ENCODE measurements around the gene MACROD2.

Gene MACROD2

DNA sequence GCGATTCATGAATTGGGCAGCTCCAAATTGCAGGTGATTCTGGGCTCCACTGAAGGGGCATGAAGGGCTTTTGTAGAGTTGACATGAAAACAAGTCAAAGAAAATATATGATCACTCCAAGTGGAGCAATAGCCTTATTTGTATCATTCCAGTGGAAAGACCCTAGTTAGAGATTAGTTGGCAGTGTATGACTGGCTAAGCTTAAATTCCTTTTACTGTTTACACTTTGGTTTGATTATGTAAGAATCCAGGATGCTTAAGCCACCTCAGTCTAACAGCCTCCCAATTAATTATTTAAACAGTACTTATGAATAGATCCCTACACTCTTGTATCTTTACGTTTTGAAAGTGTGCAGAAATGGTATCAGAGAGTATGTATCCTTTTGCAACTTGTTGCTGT is 1865.5 kb downstream of the MACROD2 start:
- DNase-seq, result no peak

DNA sequence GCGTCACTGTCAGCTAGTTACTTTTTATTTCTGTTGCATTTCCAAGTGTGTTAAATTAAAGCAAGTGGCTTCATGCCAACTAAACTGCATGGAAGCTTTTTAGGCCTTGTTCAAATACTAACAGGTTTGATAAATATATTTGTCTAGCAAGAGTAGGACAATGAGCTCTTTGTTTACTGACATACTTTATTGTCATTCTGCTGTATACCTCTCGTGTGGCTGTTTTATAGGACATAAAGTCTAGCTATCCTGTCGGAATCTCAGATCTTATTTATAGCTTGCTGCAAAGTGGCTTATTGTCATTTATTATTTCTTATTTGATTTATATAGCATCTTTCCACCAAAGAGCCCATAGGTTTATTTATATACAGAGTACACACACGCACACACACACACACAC is 1866.9 kb downstream of the MACROD2 start:
- no peak for DNase-seq

DNA sequence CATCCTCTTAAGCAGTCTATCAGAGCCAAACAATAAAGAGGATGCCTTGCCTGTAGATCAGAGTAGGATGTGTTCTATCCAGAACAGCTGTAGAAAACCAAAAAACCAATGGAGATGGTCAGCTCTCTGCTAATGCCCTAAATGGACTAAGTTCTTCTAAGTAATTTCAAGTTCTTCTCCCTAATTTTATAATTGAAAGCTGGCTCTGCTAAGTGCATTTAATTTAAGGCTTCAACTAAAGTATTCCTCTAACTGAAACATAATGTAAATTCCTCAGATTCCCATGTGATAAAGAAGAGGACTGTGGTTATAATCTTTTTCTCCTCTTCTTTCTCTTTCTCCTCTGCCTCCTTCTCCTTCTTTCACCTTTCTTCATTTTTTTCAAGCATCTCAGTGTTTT is 1868.4 kb downstream of the MACROD2 start:
- no peak for DNase-seq

- no peak for DNase-seq
Measured at GRCh38 chr20:15865553-15865952, 1870.2 kb downstream of the MACROD2 start.

GRCh38 chr20:15866916-15867730 is 1871.8 kb downstream of the MACROD2 start:
- DNase-seq, result no peak

DNA sequence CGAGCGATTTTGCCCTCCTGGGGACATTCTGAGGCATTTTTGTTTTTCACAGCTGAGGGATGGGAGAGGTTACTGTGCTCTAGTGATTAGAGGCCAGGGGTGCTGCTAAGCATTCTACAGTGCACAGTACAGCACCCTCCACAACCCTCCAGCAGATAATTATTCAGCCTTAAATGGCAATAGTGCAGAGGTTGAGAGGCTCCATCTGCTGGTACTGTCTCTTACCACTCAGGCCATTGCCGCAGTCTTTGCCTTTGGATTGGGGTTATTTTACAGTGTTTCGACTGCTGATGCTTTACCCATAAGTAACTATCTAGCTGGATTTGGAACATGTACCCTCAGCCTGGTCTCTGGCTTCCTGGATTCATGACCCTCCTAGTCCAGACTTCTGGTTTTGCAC is 1872.6 kb downstream of the MACROD2 start:
- DNase-seq, result no peak

- no peak for DNase-seq
Measured at GRCh38 chr20:15875446-15875845, 1880.1 kb downstream of the MACROD2 start.

DNA sequence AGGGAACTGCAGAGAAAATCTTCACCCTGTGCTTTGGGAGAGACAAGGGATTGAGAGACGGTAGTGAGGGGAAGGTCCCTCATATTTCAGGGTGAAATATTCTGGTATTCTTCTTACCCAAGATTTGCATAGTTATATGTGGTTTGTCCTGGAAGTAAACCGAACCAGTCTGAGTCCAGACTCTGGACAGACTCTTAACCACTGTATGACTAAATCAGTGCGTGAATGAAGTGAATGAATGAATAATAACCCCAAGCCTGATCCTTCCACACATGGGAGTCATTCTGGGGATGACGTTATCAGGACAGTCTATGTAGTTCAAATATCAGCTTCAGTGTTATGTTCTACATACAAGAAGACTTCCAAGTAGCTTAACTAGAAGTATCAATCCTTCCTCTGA is 1887.2 kb downstream of the MACROD2 start:
- DNase-seq, result no peak

DNA sequence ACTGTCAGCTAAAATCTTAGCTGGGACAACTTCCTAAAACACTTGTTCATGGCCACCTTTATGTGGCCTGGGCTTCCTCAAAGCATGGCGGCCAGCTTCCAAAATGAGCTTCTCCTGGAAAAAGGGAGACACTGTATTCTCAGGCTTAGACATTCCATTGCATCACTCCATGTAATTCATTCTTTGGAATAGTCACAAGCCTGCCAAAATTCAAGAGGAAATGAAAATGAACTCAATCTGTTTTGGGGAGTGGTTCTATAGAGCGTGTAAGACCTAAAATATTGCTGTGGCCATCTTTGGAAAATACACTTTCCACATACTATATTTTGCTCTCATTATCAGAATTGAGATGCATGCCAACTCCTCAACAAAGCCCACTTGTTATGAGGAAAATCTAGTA is 1890.9 kb downstream of the MACROD2 start:
- no peak for DNase-seq

DNA sequence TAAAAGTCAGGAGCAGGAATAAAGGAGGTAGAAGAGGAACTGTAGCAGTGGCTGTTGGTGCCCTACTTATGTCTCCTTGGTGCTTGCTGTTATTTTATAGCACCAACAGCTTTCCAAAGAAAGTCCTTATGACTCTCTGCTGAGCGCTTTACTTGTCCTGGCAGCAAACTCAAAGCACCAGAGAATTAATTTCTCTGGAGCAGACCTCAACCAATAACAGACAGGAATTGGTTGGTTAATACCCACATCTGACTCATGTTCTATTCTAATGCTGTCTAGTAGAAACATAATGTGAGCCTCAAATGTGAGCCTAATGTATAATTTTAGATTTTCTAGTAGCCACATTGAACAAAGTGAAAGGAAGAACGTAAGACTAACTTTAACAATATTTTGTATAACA is 1892.1 kb downstream of the MACROD2 start:
- DNase-seq, result no peak

DNA sequence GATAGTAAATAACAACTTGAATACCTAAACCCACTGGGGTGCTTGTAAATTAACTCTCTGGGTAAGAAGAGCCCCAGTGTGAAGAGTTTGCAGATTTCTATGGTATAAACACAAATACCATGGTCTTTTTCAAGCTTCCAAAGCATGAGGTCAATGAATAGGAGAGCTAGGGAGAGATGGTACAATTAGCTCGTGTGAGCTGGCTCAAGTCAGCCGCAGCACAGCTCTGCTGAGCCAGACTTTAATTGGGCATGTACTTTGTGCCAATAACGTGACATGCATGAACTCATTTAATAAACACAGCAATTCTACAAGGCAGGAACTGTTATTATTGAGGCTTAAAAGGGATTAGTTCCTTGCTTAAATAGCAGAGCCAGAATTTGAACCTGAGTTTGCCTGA is 1893.7 kb downstream of the MACROD2 start:
- DNase-seq, result no peak

- DNase-seq, result no peak
Measured at GRCh38 chr20:15889514-15890256, 1894.4 kb downstream of the MACROD2 start.

GRCh38 chr20:15890407-15890982 is 1895.2 kb downstream of the MACROD2 start:
- DNase-seq, result no peak

DNA sequence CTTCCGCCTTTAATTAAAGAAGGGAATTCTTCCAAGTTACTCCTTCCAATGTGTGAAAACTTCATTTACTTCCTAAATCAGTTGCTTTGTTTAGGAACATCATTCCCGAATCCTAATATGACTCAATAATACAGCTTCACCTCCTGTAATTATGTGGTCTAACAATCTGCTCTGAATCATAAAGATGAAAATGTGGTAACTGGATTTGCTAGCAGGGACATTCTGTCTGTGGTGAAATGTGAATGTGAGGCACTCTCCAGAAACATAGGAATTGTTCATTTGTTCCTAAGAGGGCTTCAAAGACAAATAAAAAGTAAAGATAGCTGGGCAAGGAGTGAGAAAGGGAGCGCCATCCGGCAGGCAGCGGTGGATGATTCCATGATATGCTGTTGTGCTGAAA is 1899.8 kb downstream of the MACROD2 start:
- no peak for DNase-seq

GRCh38 chr20:15895560-15896084 is 1900.3 kb downstream of the MACROD2 start:
- no peak for DNase-seq

- DNase-seq, result no peak
Measured at GRCh38 chr20:15899967-15900366, 1904.7 kb downstream of the MACROD2 start.

- DNase-seq, result no peak
Measured at GRCh38 chr20:15900443-15900842, 1905.1 kb downstream of the MACROD2 start.

- DNase-seq, result no peak
Measured at GRCh38 chr20:15902493-15902892, 1907.2 kb downstream of the MACROD2 start.

DNA sequence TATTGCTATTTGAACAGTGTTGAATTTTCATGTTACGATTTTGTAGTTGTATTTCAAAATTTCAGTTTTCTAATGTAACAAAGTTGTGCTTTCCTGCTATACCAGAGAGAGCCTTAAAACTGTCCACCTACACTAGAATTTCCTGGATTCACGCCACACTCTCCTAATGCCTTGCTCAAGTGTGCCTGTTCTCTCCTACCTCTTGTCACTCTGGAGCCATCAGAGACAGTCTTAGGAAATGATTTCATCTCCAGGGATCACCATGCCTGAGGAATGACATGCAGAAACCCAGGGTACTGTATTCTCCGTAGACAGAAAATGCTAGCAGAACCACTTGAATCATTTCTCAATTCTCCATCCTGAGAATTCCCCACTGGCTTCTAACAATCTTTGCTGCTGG is 1910.3 kb downstream of the MACROD2 start:
- no peak for DNase-seq

DNA sequence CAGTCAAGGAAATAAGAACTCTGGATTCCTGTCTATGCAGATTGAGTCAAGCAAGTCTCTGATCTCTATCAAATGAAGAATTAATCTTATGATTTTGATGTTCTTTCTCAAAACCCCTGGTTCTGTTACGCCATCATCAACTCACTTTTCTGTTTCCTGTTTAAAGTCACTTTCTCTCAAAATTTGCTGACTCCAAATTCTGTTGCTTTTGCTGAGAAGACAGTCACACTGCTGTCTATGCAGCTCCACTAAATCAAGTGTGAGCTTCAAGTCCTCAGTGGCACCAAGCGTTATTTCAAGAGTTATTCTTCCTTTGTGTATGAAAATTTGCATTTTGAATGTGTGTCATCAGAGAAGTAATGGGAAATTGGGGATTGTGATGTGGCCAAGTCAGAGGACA is 1914.7 kb downstream of the MACROD2 start:
- no peak for DNase-seq

DNA sequence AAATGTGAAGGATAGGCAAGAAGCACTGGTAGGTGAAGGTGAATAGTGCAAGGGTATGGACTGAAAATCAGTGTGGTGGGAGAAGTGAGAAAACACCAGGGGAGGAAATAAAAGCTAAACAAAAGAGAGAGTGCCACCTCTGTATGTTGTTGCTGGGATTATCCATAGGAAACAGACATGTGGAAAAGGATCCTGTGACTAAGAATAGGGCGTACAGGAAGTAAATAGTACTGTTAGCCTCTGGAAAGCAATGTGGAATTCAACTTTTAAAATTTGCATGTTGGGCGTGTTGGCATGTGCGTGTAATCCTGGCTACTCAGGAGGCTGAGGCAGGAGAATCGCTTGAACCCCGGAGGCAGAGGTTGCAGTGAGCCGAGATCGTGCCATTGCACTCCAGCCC is 1916.3 kb downstream of the MACROD2 start:
- no peak for DNase-seq

DNA sequence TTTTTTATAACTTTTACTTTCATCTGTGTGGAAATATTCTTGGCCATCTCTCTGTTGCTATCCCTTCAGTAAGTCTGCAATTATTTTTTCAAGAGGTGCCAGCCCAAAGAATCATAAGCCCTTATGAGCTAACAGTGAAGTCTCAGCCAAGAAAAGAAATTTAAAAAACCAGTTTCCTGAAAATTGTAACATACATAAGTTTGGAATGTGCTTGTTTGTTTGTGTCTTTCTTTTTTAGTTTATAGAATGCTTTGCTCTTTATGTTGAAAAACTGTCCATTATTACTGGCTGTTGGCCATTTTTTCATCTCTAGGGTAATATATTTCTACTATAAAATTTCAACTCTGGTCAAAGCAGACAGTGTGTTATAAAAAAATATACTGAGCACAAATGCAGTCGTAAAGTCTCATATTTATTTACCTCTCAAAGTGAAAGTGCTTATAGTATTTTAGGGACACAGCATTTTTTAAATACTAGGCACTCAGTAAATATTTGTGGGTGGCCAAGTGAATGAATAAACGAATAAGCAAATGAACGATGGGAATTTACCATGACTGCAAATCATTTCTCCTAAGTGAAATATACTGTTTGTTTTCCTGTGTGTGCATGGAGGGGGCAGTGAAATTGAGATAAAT is 1918.2 kb downstream of the MACROD2 start:
- no peak for DNase-seq

- no peak for DNase-seq
Measured at GRCh38 chr20:15916623-15917022, 1921.3 kb downstream of the MACROD2 start.

All from midbrain (tissue), 1 donor.